GM12878 (cell line): ENCODE data around the gene CYSTM1. TPM values are rescaled to one million over a fixed set of nuclear protein-coding genes. Genes with fewer than 3 reads are reported as not detected.

Experiments
- BACH1 ChIP-seq: fragments of 450-650 bp; IDR thresholded peaks from 2 replicates; pipeline ENCODE4 v1.6.1; 2017; ENCODE audit warnings: mild to moderate bottlenecking, borderline replicate concordance
- BHLHE40 ChIP-seq, 2 experiments: fragments of 450-650 bp in 1 of 2; IDR thresholded peaks; 2 replicates each; pipeline ENCODE4 v1.6.1; 2011 to 2017; ENCODE audit warnings: low read depth in 2 of 2, borderline replicate concordance in 1 of 2, improper control_type of control experiment in 1 of 2, low read length in 1 of 2, mild to moderate bottlenecking in 1 of 2
- CREB1 ChIP-seq: IDR thresholded peaks from 2 replicates; pipeline ENCODE4 v1.6.1; 2012; ENCODE audit warnings: low read depth, mild to moderate bottlenecking, inconsistent platforms
- DPF2 ChIP-seq: fragments of 450-650 bp; IDR thresholded peaks from 2 replicates; pipeline ENCODE4 v1.6.1; 2017; ENCODE audit warnings: mild to moderate bottlenecking
- EGR1 ChIP-seq, 2 experiments: IDR thresholded peaks; 1 replicate in 1 of 2; 2 replicates in 1 of 2; pipeline ENCODE4 v1.6.1; 2011 to 2012; ENCODE audit warnings: low read depth in 2 of 2, low read length in 2 of 2, borderline replicate concordance in 1 of 2, mild to moderate bottlenecking in 1 of 2, moderate library complexity in 1 of 2
- EP300 ChIP-seq, 2 experiments: fragments of 150-350 bp in 1 of 2; IDR thresholded peaks; 2 replicates each; pipeline ENCODE4 v1.6.1; 2011 to 2012; ENCODE audit warnings: low read depth in 2 of 2, low read length in 2 of 2, borderline replicate concordance in 1 of 2, improper control_type of control experiment in 1 of 2, inconsistent platforms in 1 of 2; ENCODE audit not compliant: control insufficient read depth in 1 of 2
- IRF4 ChIP-seq: IDR thresholded peaks from 2 replicates; pipeline ENCODE4 v1.6.1; 2011; ENCODE audit warnings: low read depth, low read length
- JUND ChIP-seq: IDR thresholded peaks from 2 replicates; pipeline ENCODE4 v1.6.1; 2012; ENCODE audit warnings: low read depth, mild to moderate bottlenecking, low read length, improper control_type of control experiment, moderate library complexity
- NBN ChIP-seq: fragments of 450-650 bp; IDR thresholded peaks from 2 replicates; pipeline ENCODE4 v1.6.1; 2016
- PML ChIP-seq: IDR thresholded peaks from 2 replicates; pipeline ENCODE4 v1.6.1; 2012; ENCODE audit warnings: low read length, inconsistent platforms
- POLR2AphosphoS2 ChIP-seq: IDR thresholded peaks from 2 replicates; pipeline ENCODE4 v1.6.1; 2011; ENCODE audit warnings: low read depth, mild to moderate bottlenecking, low read length, improper control_type of control experiment, moderate library complexity
- POU2F2 ChIP-seq: IDR thresholded peaks from 3 replicates; pipeline ENCODE4 v1.6.1; 2011; ENCODE audit warnings: low read depth, mild to moderate bottlenecking, low read length, borderline replicate concordance
- SIN3A ChIP-seq: IDR thresholded peaks from 2 replicates; pipeline ENCODE4 v1.6.1; 2012; ENCODE audit warnings: low read depth, low read length, improper control_type of control experiment
- SMAD1 ChIP-seq: fragments of 450-650 bp; IDR thresholded peaks from 2 replicates; pipeline ENCODE4 v1.6.1; 2018; ENCODE audit warnings: mild to moderate bottlenecking, low read depth; ENCODE audit not compliant: partially characterized antibody
- SMAD5 ChIP-seq: IDR thresholded peaks from 2 replicates; pipeline ENCODE4 v1.6.1; 2016; ENCODE audit warnings: antibody characterized with exemption, low read depth
- SREBF1 ChIP-seq: IDR thresholded peaks from 2 replicates; pipeline ENCODE4 v1.6.1; 2012; ENCODE audit warnings: mild to moderate bottlenecking, low read length
- STAT1 ChIP-seq: fragments of 450-650 bp; conservative IDR thresholded peaks from 2 replicates; pipeline ENCODE4 v1.6.1; 2014; ENCODE audit warnings: antibody characterized with exemption, mild to moderate bottlenecking
- STAT3 ChIP-seq: IDR thresholded peaks from 2 replicates; pipeline ENCODE4 v1.6.1; 2011; ENCODE audit warnings: low read depth, low read length, improper control_type of control experiment
- TAF1 ChIP-seq: IDR thresholded peaks from 2 replicates; pipeline ENCODE4 v1.6.1; 2011; ENCODE audit warnings: mild to moderate bottlenecking, low read depth, low read length, borderline replicate concordance
- polyA plus RNA-seq, 11 experiments: library from polyadenylated mRNA; depleted of rRNA in 4 of 11; unstranded in 6 of 11; stranded (reverse) in 5 of 11; fragments of >200 nt; fragmentation: Nextera tagmentation in 4 of 11; fragmentation: Illumina TruSeq in 1 of 11; extraction: Ambion mirVana in 4 of 11; extraction: Trizol in 1 of 11; gene quantifications; 1 replicate in 1 of 11; 2 replicates in 10 of 11; pipeline versions ENCODE4 v1.2.1 to v1.2.3, GENCODE V29; 2011 to 2016; ENCODE audit warnings: inconsistent platforms in 2 of 11, missing spikeins in 2 of 11, low read depth in 1 of 11
- total RNA-seq, 4 experiments: library from RNA; depleted of rRNA in 3 of 4; stranded (reverse); fragments of >200 nt in 3 of 4; fragmentation: Illumina TruSeq in 1 of 4; extraction: Trizol in 1 of 4; gene quantifications; 2 replicates each; pipeline versions ENCODE4 v1.2.1 to v1.2.3, GENCODE V29; 2013 to 2021
- TF ChIP-seq, protein P1 (sequence below): IDR thresholded peaks from 2 replicates; pipeline ENCODE4 v1.6.1; 2011; ENCODE audit warnings: borderline replicate concordance, low read depth, mild to moderate bottlenecking, moderate library complexity, low read length; ENCODE audit not compliant: insufficient read depth, poor library complexity, severe bottlenecking
- TF ChIP-seq, protein P2 (sequence below): IDR thresholded peaks from 2 replicates; pipeline ENCODE4 v1.6.1; 2011; ENCODE audit warnings: borderline replicate concordance, low read depth, mild to moderate bottlenecking, moderate library complexity, mixed read lengths, low read length; ENCODE audit not compliant: insufficient read depth; ENCODE audit errors: extremely low read length
- TF ChIP-seq, protein P3 (sequence below): fragments of 450-650 bp; IDR thresholded peaks from 2 replicates; pipeline ENCODE4 v1.6.1; 2017; ENCODE audit warnings: mild to moderate bottlenecking, moderate library complexity

The CYSTM1 gene
- total and polyA plus RNA-seq, 10 of the 15 experiments (the other 5 are each of a cell fraction or from before 2014, with no cell fraction given) = 52.7 to 261 (median 98.7) TPM

DNA sequence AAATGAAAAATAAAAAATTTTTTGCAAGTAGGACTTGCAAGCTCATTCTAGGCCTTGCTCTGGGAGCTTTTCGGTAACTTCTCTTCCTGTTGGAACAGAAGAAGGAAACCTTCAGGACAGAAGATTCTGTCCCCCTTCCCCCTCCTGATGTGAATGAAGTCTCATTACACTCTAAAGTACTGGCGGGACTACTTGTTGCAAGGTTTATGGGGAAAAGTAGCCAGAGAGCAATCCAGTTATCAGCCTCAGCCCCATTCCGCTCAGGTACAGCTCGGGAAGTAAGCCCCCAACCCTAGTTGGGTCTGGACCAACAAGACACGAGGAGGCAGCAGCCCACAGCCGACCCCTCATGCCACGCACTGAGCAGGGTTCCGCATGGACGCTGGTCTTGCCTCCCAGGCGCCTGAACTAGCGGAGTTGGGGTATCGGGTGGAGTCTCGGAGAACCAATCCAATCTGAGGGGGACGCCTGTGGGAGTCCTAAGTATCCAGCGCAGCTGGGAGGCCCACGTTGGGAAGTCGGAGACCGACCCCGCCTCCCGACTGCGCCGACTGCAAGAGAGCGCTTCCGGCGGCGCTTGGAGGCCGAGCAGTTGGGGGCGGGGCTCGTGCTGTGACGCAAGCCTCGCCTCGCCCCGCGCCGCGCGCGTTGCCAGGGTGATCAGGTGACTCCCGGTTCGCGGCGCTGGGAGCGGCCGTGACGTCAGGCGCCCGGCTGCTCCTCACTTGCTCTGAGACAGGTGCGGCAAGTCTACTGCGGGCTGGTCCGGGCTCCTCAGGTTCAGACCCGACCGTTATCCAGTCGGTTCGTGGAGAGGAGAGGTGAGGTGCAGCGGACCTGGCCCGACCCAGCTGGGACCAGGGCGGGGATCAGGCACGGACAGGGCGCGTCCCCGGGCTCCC, at the start of gene CYSTM1 (continued):
- TF ChIP-seq EP300 (IDR thresholded peaks at IDR 0.05; ENCODE audit: borderline replicate concordance in 1 of 2, control insufficient read depth in 1 of 2, low read depth in 2 of 2, low read length in 2 of 2) (peak in 1 of 2 experiments; percentile 50; a peak in 1 of 4 replicates), SMAD5 (no peak), DPF2 (peak; percentile 57), EGR1 (IDR thresholded peaks at IDR 0.05; ENCODE audit: borderline replicate concordance in 1 of 2, low read depth in 2 of 2, low read length in 2 of 2) (0 out of 3 replicates have a peak, but pooled peaks of 1 of the 2 experiments have one; percentile 16), BHLHE40 (IDR thresholded peaks at IDR 0.05; ENCODE audit: borderline replicate concordance in 1 of 2, low read depth in 2 of 2, low read length in 1 of 2) (peak; percentile 84 to 93), BACH1 (peak; percentile 68; the same call in 1 of the 2 replicates), STAT3 (no peak), NBN (peak; percentile 69), IRF4 (peak; percentile 59; the same call in 1 of the 2 replicates), SMAD1 (no peak), TAF1 (peak; percentile 79; the same call in 1 of the 2 replicates), STAT1 (no peak), POLR2AphosphoS2 (peak; percentile 85), PML (peak; percentile 67; the same call in 1 of the 2 replicates), POU2F2 (peak; percentile 71; the same call in 1 of the 3 replicates), JUND (0 out of 2 replicates have a peak, but pooled peaks have one; percentile 28), CREB1 (peak; percentile 95), SREBF1 (peak; percentile 27; the same call in 1 of the 2 replicates), SIN3A (peak; percentile 47; the same call in 1 of the 2 replicates)
- TF ChIP-seq, protein P1, sequence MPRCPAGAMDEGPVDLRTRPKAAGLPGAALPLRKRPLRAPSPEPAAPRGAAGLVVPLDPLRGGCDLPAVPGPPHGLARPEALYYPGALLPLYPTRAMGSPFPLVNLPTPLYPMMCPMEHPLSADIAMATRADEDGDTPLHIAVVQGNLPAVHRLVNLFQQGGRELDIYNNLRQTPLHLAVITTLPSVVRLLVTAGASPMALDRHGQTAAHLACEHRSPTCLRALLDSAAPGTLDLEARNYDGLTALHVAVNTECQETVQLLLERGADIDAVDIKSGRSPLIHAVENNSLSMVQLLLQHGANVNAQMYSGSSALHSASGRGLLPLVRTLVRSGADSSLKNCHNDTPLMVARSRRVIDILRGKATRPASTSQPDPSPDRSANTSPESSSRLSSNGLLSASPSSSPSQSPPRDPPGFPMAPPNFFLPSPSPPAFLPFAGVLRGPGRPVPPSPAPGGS = peak; percentile 73
- TF ChIP-seq, protein P2, sequence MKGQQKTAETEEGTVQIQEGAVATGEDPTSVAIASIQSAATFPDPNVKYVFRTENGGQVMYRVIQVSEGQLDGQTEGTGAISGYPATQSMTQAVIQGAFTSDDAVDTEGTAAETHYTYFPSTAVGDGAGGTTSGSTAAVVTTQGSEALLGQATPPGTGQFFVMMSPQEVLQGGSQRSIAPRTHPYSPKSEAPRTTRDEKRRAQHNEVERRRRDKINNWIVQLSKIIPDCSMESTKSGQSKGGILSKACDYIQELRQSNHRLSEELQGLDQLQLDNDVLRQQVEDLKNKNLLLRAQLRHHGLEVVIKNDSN = peak; percentile 69
- TF ChIP-seq, protein P3, sequence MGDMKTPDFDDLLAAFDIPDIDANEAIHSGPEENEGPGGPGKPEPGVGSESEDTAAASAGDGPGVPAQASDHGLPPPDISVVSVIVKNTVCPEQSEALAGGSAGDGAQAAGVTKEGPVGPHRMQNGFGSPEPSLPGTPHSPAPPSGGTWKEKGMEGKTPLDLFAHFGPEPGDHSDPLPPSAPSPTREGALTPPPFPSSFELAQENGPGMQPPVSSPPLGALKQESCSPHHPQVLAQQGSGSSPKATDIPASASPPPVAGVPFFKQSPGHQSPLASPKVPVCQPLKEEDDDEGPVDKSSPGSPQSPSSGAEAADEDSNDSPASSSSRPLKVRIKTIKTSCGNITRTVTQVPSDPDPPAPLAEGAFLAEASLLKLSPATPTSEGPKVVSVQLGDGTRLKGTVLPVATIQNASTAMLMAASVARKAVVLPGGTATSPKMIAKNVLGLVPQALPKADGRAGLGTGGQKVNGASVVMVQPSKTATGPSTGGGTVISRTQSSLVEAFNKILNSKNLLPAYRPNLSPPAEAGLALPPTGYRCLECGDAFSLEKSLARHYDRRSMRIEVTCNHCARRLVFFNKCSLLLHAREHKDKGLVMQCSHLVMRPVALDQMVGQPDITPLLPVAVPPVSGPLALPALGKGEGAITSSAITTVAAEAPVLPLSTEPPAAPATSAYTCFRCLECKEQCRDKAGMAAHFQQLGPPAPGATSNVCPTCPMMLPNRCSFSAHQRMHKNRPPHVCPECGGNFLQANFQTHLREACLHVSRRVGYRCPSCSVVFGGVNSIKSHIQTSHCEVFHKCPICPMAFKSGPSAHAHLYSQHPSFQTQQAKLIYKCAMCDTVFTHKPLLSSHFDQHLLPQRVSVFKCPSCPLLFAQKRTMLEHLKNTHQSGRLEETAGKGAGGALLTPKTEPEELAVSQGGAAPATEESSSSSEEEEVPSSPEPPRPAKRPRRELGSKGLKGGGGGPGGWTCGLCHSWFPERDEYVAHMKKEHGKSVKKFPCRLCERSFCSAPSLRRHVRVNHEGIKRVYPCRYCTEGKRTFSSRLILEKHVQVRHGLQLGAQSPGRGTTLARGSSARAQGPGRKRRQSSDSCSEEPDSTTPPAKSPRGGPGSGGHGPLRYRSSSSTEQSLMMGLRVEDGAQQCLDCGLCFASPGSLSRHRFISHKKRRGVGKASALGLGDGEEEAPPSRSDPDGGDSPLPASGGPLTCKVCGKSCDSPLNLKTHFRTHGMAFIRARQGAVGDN = peak; percentile 66; the same call in 1 of the 2 replicates
